Measurements from ENCODE around the gene HOXB2.
A peak's percentile ranks its signal among the peaks of the same experiment; 100 is the strongest.

- no peak for TF ChIP-seq POLR2AphosphoS5 (IDR thresholded peaks at IDR 0.05; ENCODE audit: low read depth)
- no peak for TF ChIP-seq CTCF (conservative IDR thresholded peaks at IDR 0.05; ENCODE audit: low read depth in 2 of 2)
- peak; percentile 67 for TF ChIP-seq EZH2 (IDR thresholded peaks at IDR 0.05; ENCODE audit: low read depth, unreplicated experiment)
- TF ChIP-seq JUNB (IDR thresholded peaks at IDR 0.05; ENCODE audit: unreplicated experiment), result no peak
- no peak for TF ChIP-seq EZH2phosphoT487 (IDR thresholded peaks at IDR 0.05; ENCODE audit: unreplicated experiment)
- no peak for TF ChIP-seq REST (IDR thresholded peaks at IDR 0.05; ENCODE audit: unreplicated experiment)
- TF ChIP-seq CREB1 (CRISPR knock-in tag; IDR thresholded peaks at IDR 0.05; ENCODE audit: low read depth), result no peak
- TF ChIP-seq STAT1 (IDR thresholded peaks at IDR 0.05; ENCODE audit: unreplicated experiment), result no peak
- no peak for TF ChIP-seq ZNF462 (CRISPR knock-in tag; IDR thresholded peaks at IDR 0.05)
- TF ChIP-seq NANOG (IDR thresholded peaks at IDR 0.05; ENCODE audit: borderline replicate concordance), result no peak
- no peak for TF ChIP-seq ETS1 (IDR thresholded peaks at IDR 0.05)
- no peak for TF ChIP-seq ZNF114 (CRISPR knock-in tag; IDR thresholded peaks at IDR 0.05)
These were observed 13.3 kb upstream of the HOXB2 start for GRCh38 chr17:48558057-48558830.

All from GM23338 (cell line).